ENCODE results near the gene IRS1.

IRS1 gene

DNA sequence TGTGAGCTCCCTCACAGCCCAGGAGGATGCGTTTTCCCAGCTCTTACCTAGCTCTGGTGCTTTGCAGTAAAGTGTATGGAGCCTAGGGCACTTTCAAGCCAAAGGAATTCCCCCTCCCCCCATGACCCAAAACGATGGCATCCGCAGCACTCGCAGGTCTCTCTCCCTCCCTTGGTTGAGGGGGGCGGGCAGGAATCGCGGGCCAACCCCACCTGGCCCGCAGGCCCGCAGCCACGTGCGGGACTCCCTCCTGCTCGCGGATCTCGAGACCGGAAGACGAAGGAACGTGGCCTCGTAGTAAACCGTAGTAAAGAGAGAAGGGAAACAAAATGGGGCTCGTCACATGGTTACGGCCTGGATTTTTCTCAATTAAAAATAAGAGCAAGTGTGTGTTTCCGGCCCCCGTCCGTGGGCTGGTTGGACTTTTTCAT is 8.5 kb downstream of the IRS1 start:
- peak; percentile 46 for DNase-seq (ENCODE audit: low spot score)

DNA sequence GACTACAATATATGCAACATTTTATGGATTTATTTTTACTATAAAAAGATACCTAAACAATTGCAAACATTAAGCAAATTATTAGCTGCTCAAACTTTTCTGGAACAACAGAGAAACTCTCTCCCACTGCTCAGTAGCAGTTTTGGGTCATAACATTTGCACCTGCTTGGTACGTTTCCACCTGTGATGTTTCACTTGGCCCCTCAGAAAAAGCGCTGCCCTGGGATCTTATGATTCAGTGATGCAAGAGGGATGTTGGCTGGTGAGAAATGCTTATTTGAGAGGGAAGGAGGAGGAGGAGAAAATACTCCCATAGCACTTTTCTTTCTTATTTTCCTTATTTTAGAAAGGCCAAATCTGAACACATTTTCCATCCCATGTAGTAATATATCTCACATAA is 9.2 kb downstream of the IRS1 start:
- DNase-seq (ENCODE audit: low spot score): no peak

DNA sequence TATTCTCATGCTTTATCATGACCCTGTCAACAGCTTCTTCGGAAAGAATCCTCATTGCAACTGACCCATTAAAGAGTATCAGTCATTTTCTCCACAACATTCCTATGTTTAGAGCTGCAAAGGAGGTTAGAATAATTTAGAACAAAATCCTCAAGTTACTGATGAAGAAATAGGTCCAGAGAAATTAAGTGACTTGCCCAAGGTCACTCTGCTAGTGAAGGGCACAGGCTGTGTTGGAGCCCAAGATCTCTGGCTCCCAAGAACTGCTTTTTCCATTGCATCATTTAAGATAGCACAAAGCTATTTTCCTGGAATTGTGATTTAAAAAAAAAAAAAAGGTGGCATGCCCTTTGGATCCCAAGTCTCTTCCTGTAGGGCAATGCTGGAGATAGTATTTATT is 9.6 kb downstream of the IRS1 start:
- no peak for DNase-seq (ENCODE audit: low spot score)

DNA sequence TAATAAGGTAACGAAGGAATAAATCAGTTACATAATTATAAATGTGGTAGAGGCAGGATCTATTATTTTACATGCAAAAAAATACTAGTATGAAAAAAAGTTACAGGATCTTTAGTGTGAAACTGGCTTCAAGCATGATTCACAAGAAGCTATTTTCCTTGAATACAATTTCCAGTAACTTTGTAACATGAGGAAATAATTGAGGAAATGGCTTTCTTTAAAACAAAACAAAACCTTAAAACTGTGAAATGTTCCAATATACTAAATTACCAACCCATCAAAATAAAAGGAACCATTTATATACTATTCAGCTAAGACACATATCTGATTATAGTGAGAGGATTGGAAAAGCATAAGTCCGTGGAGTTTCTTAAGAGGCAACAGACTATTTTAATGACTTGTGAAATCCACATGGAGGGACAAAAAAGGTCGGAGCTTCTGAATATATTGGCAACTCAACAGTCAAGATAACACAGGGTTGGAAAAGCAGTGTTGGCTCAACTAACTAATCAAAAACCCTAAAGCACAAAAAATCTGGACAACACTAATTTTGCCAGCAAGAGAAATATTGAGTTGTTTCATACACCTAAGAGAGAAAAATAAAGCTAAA is 10.6 kb downstream of the IRS1 start:
- no peak for DNase-seq (ENCODE audit: low spot score)

DNA sequence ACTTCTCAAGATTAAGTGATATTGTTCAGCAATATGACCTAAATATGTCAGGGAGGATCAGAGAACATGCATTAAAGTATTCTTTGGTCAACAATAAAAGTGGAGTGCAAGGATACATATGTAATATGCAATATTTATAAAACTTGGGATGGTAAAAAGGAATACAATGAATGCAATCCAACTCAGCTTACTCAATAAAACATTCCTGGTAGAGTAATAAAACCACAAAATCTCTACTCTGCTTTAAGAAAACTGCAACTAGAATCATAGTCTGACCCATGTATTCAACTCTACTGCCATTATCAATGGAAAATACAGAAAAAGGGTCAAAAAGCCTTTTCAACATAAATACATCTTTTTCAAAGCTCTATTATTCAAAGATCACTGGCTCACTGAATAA is 11.6 kb downstream of the IRS1 start:
- DNase-seq (ENCODE audit: low spot score): no peak

DNA sequence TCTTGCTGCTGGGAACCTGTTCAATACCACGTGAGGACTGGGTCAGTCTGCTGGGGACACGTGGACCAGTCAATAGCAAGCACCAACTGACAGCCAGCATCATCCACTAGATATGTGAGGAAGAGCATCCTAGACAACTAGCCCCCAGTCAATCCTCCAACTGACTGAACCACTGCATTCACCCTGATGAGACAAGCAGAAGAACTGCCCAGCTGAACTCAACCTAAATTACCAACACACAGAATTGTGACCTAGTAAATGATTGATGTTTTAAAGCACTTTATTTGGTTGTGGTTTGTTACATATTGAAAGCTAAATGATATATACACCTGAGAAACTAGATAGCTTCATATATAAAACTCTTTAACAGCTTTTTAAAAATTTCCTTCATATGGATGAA is 15.7 kb downstream of the IRS1 start:
- no peak for DNase-seq (ENCODE audit: low spot score)

DNA sequence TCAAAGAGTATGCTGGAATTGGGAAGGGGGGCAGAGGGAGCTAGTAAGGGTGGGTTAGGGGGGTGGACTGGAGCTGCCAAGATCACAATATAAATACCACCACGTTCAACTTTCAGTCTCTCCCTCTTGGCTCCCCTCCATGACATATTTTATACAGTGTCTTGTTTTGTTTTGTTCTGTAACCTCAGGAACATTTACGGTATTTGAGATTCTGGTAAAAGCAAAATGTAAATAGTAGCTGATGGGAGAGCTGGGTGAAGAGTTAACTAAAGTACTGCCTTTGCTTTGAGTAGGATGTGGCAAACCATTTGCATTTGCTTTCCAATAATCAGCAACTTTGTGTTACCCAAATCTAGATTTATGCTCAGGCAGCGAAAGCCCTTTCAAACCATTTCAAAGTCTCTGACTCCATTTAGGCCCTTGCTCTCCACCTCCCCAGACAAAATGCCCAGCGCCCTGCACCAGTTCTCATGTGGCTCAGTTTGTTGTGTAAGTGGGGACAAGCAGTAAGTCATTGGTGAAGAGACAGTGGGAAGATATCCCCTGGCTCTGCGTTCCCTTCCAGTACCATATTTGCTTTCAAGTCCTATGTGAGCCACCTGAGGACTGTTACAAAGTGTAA is 17.4 kb downstream of the IRS1 start:
- DNase-seq (ENCODE audit: low spot score): no peak

DNA sequence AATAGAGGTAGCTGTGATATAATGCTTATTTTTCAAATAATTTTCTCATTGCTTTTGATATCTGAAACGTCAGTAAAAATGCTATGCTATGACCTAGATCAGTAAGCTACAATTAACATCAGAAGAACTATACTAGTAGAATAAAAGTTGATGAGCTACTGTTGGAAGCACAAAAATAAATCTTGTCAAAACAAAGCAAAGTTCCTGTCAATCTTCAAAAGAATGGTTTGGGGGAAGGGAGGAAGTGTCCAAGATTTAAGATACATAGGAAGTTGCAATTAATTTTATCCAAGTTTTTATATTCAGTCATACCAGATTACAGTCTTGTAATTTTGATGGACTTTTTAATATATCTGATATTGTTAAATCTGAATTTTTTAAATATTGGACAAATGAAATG is 19.2 kb downstream of the IRS1 start:
- DNase-seq (ENCODE audit: low spot score): no peak

DNA sequence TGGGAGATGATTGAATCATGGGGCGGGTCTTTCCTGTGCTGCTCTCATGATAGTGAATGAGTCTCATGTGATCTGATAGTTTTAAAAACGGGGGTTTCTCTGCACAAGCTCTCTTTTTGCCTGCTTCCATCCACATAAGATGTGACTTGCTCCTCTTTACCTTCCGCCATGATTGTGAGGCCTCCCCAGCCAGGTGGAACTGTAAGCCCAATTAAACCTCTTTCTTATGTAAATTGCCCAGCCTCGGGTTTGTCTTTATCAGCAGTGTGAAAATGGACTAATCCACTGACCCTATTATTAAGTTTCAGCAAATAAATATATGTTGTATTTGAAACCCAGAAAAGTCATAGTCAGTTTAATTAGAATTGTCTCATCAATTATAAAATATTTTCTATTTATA is 22.0 kb downstream of the IRS1 start:
- no peak for DNase-seq (ENCODE audit: low spot score)

DNA sequence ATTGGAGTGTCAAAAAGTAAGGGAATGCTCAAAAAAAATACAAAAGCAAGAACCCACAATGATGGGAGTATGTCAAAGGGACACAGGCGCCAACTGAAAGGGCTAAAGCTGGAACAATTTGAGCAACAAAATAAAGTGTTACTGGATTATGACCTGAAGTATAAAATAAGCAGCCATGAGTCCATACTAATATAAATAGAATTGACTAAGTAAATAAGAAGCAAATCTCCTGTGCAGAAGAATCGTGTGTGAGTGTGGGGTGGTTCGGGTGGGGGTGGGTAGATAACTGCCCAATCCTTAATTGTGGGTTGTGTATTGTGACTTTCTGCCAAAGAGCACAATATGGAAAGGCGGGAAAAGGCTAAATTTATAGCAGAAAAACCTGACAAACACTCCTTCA is 23.5 kb downstream of the IRS1 start:
- no peak for DNase-seq (ENCODE audit: low spot score)

DNA sequence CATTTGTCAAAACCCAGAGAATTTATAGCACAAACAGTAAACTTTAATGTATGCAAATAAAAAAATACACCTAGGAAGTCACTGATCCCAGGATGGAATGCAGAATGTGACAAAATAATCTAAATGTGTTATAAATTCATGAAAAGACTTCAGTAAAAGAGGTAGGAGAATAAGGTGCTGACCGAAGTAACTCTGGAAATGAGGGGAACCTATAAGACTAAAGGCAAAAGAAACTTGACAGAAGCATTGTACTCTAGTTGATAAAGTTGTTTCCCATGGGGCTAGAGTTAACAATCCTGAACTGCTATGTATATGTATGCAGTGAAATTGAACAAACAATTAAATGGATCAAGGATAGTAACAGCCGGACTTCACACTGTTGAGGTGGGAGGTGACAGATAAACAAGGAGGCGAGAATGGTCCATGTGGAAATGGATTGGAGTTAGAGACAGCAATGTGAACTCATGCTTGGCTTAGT is 24.5 kb downstream of the IRS1 start:
- no peak for DNase-seq (ENCODE audit: low spot score)

DNA sequence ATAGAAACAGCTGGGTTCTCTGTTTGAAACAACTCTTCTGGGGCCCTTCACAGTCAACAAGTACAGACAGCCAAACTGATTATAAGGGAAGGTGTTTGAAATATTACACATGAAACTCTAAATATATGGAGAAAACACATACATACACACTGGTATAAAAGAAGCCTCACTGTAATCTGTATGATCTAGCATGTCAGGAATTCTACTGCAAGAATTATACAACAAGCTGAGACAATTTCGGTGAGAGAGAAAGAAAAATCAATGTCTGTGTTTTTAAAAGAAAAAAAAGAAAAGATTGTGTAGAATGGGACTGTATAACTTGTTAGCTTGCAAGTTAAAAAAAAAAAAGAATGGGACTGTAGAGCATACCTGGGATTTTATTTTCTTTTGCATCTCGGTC is 26.3 kb downstream of the IRS1 start:
- no peak for DNase-seq (ENCODE audit: low spot score)

DNA sequence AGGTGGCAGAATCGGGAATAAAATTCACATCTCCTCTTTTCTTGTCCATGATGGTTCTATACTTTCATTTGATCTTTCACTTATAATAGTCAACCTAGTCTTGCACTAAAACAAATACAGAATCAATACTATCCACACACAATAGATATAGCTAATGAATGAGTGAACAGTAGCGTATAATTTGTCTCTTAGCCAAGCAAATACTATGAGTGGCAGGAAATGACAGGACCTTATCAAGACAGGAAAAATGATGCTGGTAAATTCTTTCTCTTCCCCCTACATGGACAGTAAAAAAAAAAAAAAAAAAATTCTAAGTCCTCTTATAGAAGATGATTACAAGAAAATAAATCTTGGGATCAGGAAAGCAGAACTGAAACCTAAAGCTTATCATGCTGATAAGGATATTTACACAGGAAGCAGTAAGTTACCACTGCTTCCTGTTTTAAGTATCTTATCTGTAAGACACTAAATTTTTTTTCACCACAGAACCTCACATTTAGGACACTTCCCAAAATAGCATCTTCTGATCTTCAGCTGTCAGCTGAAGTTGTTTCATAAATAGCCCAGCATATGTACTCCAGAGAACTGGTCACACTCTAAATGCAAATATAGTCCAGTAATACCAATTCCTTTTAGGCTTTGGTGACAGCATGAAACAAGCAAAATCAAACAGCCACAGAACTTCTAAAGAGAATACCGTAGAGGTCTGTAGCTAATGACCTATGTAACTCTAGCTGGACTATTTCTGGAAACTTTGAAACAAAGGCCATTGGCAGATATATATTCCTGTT is 27.0 kb downstream of the IRS1 start:
- DNase-seq (ENCODE audit: low spot score): no peak

DNA sequence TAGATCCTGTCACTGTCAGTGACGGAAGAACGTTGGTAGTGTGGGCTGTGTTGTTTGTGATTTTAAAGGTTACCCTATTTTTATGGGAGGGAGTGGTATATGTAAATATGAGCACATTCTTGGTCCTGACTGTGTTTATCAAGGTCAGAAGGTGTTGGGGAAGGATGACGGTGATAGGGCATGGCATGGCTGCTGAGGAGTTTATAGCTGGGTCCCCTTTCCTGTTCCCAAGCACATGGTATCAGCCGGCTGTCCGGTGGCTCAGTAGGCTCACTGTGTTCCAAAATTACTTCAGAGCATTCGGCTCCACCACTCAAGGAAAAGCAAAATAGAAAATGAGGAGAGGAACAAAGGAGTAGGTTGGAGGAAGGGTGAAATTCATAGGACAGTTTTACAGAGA is 28.6 kb downstream of the IRS1 start:
- DNase-seq (ENCODE audit: low spot score): no peak

DNA sequence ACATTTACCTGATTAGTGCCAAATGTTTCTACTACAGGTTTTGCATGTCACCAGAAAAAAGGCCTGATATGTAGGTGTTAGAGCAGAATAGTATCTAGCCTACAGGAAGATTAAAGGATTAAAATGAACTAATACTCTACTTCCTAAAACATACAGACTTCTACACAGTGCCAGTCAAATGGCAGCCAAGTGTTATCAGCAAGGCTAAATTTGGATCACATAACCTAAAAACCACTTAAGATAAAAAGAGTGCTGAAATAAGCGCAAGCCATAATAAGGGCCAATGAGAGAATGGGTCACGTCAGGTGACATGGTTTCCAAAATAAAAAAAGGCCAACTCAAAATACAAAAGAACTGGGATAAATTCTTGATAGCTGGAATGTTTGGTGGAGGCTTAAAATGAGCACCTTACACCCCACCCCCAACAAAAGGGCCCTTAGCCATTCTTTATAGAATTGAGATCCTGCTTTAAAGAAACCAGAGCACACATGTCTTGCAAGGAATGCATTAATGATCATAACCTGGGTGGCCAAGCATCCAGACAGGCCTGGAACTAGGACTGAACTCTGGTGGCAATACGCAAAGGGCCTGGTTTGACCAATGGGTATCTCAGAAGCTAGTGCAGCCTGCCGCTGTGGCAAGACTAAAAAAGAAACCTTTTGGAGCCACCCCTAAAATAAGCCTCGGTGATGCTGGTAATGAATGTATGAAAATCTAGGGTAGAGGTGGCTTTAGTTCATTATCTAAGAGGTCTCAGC is 32.4 kb downstream of the IRS1 start:
- DNase-seq (ENCODE audit: low spot score): no peak

DNA sequence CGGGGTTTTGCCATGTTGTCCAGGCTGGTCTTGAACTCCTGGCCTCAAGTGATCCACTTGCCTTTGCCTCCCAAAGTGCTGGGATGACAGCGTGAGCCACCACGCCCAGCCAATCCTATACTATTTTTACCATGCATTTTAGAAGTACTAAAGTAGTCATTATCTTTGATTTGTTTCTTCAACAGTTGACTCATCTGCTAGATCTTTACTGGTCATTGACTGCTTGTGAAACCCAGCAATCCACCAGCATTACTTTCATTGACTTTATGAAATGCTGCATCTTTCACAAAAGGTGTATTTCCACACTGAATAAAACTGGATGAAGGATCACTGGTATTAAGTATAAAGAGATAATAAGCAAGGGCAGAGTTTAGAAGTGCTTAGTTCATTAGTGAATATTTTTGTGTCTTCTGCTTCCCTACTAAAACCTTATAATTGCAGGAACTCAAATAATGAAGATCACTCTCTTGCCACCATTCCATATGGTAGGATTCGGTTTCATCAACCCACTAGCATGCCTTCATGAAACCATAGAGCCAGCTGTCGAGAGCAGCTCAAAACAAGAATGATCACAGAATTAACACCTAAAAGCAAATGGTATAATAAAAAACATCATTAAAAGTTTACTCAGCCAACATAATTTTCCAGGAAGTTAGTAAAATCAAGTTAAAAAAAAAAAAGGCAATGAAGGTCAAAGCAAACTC is 33.1 kb downstream of the IRS1 start:
- no peak for DNase-seq (ENCODE audit: low spot score)

DNA sequence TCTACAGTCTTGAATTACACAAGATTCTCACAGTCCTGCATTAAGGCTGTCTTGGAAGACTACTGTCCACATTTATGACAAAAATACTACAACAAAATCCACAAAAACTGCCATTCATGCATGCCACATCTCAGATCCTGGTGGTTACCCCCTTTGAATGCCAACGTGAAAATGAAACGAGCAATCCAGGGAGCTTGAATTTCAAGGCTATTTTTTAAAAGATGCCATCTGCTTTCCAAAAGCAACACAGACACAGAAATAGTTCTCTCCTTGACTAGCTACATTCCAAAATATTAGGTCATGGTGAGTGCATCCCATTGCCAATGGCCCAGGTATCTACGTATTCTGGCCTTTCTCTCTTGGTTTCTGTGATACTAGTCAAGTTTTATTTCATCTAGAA is 36.3 kb downstream of the IRS1 start:
- DNase-seq (ENCODE audit: low spot score): peak; percentile 38

DNA sequence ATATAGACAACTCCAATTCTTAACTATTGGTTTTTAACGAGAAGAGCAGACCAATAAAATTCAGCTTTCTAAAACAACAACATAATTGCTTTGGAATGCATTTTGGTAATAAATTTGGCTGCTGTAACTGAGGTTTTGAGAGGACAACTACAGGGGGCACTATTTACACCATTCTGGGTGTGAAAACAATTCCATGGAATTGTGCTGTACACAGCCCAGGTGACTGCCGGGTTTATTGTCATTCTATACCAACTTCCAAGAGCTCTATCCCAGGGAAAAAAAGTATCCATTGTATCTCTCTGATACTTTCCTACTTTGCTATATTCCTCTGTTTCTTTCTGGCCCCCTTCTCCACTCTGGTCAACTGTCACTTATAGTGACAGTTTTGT is 38.4 kb downstream of the IRS1 start:
- no peak for DNase-seq (ENCODE audit: low spot score)

DNA sequence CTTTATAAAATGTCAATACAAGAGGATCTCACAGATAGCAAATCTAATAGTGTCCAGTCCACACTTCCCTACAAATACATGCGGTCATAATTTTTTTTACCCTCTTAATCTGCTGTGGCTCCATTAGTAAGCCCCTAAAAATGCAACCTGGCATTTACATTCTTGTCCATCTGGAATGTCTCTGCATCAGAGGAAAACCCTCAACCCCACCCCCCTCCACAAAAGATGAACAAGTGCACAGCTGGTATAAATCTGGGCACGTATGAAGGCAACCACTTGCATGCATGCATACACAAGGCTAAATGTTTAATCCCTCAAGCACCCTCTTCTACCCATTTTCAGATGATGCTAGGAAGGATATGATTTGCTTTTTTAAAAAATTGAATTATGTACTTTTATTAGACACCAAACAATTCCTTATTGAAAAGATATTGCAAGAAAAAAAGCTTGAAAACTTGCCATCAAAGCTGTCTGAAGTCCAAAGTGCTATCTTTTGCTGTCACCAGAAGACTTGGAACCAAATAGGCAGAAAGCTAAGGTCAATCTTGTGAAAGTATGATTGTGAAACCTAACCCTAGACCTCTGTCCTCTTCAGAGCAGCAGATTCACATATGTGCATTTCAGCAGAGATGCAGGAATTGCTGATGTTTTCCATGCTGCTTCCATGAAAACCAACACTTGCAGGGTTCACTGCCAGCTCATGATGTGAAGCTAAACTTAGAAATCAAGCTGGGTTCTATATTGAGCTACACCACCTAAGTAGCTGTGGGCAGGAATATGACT is 39.0 kb downstream of the IRS1 start:
- peak; percentile 81 for DNase-seq (ENCODE audit: low spot score)

DNA sequence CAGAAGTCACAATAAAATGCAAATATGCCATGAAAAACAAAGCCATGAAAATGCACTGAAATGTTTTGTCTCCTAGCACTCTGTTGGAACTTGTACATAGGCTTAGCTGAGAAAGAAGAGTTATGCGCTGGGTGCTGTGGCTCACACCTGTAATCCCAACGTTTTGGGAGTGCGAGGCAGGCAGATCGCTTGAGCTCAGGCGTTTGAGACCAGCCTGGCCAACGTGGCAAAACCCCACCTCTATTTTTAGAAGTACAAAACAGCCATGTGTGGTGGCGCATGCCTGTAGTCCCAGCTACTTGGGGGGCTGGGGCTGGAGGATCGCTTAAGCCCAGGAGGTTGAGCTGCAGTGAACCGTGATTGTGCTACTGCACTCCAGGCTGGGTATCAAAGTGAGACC is 39.9 kb downstream of the IRS1 start:
- no peak for DNase-seq (ENCODE audit: low spot score)

DNA sequence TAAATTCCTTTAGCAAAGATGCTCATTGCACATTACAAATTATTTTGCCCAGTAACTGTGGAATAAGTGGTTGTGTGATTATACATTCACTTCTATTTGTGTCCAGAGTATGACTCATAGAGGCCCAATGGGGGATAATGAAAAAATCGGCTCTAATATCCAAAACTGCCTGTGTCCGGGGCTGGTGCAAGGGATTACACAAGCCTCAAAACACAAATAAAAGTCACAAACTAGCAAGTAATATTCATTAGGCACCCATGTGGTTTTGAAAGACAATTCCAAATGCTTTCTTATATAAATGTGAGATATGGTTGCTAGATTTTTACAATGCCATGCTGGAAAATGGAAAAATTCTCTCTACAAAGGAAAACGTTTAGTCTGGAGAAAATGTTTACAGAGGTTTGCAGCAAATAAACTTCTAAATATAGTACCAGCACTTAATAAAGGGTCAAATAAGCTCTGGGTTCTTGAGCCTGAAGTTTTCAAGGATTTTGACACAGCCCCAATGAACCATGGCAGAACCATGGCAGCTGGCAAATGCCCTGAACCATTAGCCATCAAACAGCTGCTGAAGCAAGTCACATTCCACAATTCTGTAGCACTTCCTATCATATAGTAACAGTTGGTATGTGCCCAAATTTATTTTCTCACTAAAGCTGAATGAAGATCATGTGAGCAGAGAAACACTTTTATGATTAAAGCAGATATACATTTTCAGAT is 40.5 kb downstream of the IRS1 start:
- peak; percentile 68 for DNase-seq (ENCODE audit: low spot score)

All from AG08395 (cell line).